Endothelial cell of umbilical vein (primary cell): ENCODE results near the gene HDHD3. TPM values are rescaled to one million over a fixed set of nuclear protein-coding genes. Genes with fewer than 3 reads are reported as not detected.

ENCODE experiments used
- BruUV-seq: library from RNA; stranded (reverse); fragments of 400-500 nt; replicated peaks from 2 replicates; lab custom pipeline; 2021; lab: Mats Ljungman, UMichigan
- CTCF ChIA-PET: fragments of 300-600, 350-600 bp; sonication (Branson Sonifier 250); formaldehyde crosslinking; loops from one replicate; lab custom pipeline; 2021; ENCODE audit warnings: antibody characterized with exemption, inconsistent platforms; lab: Charles Lee
- POLR2A ChIA-PET: fragments of 300-600, 350-600 bp; sonication (Branson Sonifier 250); formaldehyde crosslinking; loops from one replicate; lab custom pipeline; 2021; ENCODE audit warnings: antibody characterized with exemption, inconsistent platforms; lab: Charles Lee
- DNase-seq: peaks from one replicate; pipeline ENCODE4 v3.0.0-alpha.2; 2011; ENCODE audit warnings: low read depth, low spot score
- FAIRE-seq: peaks from 2 replicates; lab custom pipeline; 2011; peaks lifted over from hg19 to GRCh38; lab: Jason Lieb, UNC
- H2AFZ ChIP-seq: 2 replicates; pipeline ENCODE4 v1.6.0; 2012; ENCODE audit warnings: low read depth, low read length, control low read depth, inconsistent platforms
- H3K27ac ChIP-seq: 2 replicates; pipeline ENCODE4 v1.5.1; 2011; ENCODE audit warnings: low read depth, mild to moderate bottlenecking, control low read depth, low read length, moderate library complexity; ENCODE audit not compliant: insufficient read depth
- H3K27me3 ChIP-seq, 2 experiments: 2 replicates each; pipeline versions ENCODE4 v1.6.0 to v1.6.1; 2011; ENCODE audit warnings: low read length in 2 of 2, mixed read lengths in 1 of 2; ENCODE audit not compliant: control insufficient read depth in 2 of 2, insufficient read depth in 2 of 2
- H3K36me3 ChIP-seq, 2 experiments: 2 replicates in 1 of 2; 3 replicates in 1 of 2; pipeline ENCODE4 v1.5.1; 2011; ENCODE audit warnings: low read length in 2 of 2, mild to moderate bottlenecking in 1 of 2, moderate library complexity in 1 of 2; ENCODE audit not compliant: control insufficient read depth in 2 of 2, insufficient read depth in 2 of 2; ENCODE audit errors: extremely low read depth in 1 of 2
- H3K4me1 ChIP-seq: 3 replicates; pipeline ENCODE4 v1.5.1; 2011; ENCODE audit warnings: mild to moderate bottlenecking, low read length; ENCODE audit not compliant: control insufficient read depth, insufficient read depth; ENCODE audit errors: extremely low read depth
- H3K4me2 ChIP-seq: 2 replicates; pipeline ENCODE4 v1.6.1; 2011; ENCODE audit warnings: low read length, control low read depth, mixed read lengths; ENCODE audit not compliant: insufficient read depth
- H3K4me3 ChIP-seq, 3 experiments: fragments of 200-600 bp in 1 of 3; sonication (generic), shearing (Covaris generic) in 1 of 3; replicated peaks in 1 of 3; 2 replicates each; pipeline ENCODE4 v1.5.1; 2011 to 2016; ENCODE audit warnings: control low read depth in 3 of 3, low read length in 3 of 3, mild to moderate bottlenecking in 2 of 3, inconsistent platforms in 1 of 3, low read depth in 1 of 3, moderate library complexity in 1 of 3; ENCODE audit not compliant: insufficient read depth in 1 of 3
- H3K79me2 ChIP-seq: 2 replicates; pipeline ENCODE4 v1.6.0; 2012; ENCODE audit warnings: low read length, inconsistent platforms; ENCODE audit not compliant: control insufficient read depth, insufficient read depth
- H3K9ac ChIP-seq: replicated peaks from 2 replicates; pipeline ENCODE3; 2011; ENCODE audit warnings: low read length, control low read depth; ENCODE audit not compliant: insufficient read depth; ENCODE audit errors: extremely low read depth
- H3K9me1 ChIP-seq: replicated peaks from 3 replicates; pipeline ENCODE4 v1.6.0; 2011; ENCODE audit warnings: mild to moderate bottlenecking, low read length; ENCODE audit not compliant: control insufficient read depth, insufficient read depth; ENCODE audit errors: extremely low read depth
- H3K9me3 ChIP-seq: replicated peaks from 2 replicates; pipeline ENCODE4 v1.5.1; 2012; ENCODE audit warnings: low read length, inconsistent platforms; ENCODE audit not compliant: control insufficient read depth, insufficient read depth
- H4K20me1 ChIP-seq: replicated peaks from 2 replicates; pipeline ENCODE3; 2011; ENCODE audit warnings: mild to moderate bottlenecking, low read length; ENCODE audit not compliant: control insufficient read depth, insufficient read depth; ENCODE audit errors: extremely low read depth
- CTCF ChIP-seq, 2 donors: IDR thresholded peaks; 1 replicate in 1 of 2; 2 replicates in 1 of 2; pipeline ENCODE4 v1.5.1; 2011; ENCODE audit warnings: low read length in 2 of 2, mild to moderate bottlenecking in 2 of 2, moderate library complexity in 2 of 2, control low read depth in 1 of 2, inconsistent platforms in 1 of 2, low read depth in 1 of 2; ENCODE audit not compliant: insufficient read depth in 1 of 2; ENCODE audit errors: extremely low read depth in 1 of 2
- EZH2 ChIP-seq: IDR thresholded peaks from 2 replicates; pipeline ENCODE4 v1.6.1; 2012; ENCODE audit warnings: borderline replicate concordance, low read depth, mild to moderate bottlenecking, moderate library complexity, low read length, inconsistent platforms; ENCODE audit not compliant: severe bottlenecking
- FOS ChIP-seq: IDR thresholded peaks from 2 replicates; pipeline ENCODE4 v1.6.1; 2011; ENCODE audit warnings: mild to moderate bottlenecking, low read length, moderate library complexity, borderline replicate concordance; ENCODE audit not compliant: insufficient read depth
- GATA2 ChIP-seq: IDR thresholded peaks from 2 replicates; pipeline ENCODE4 v1.7.0; 2011; ENCODE audit warnings: low read depth, mild to moderate bottlenecking, moderate library complexity, mixed read lengths, low read length; ENCODE audit not compliant: insufficient read length, insufficient read depth
- JUN ChIP-seq: IDR thresholded peaks from 2 replicates; pipeline ENCODE4 v1.6.1; 2011; ENCODE audit warnings: borderline replicate concordance, low read depth; ENCODE audit not compliant: insufficient read length, insufficient read depth
- MAX ChIP-seq: IDR thresholded peaks from 2 replicates; pipeline ENCODE4 v1.6.1; 2011; ENCODE audit not compliant: insufficient read depth, insufficient read length
- MYC ChIP-seq: IDR thresholded peaks from one replicate; pipeline ENCODE4 v1.6.1; 2011; ENCODE audit warnings: mild to moderate bottlenecking, low read depth, low read length
- POLR2A ChIP-seq: IDR thresholded peaks from 2 replicates; pipeline ENCODE4 v1.6.1; 2012; ENCODE audit warnings: low read depth, mild to moderate bottlenecking, control low read depth, low read length
- POLR2AphosphoS5 ChIP-seq: IDR thresholded peaks from 2 replicates; pipeline ENCODE4 v1.6.1; 2012; ENCODE audit warnings: low read depth, mild to moderate bottlenecking, control low read depth, low read length, moderate library complexity; ENCODE audit not compliant: insufficient read depth
- dilution Hi-C: fragments of 300-500 bp; cut with MboI; formaldehyde crosslinking; loops from one replicate; pipeline ENCODE4 v1.15.0; 2019; ENCODE audit warnings: low sequenced_read_pairs; ENCODE audit not compliant: extremely low pct_ligation_motif_present
- intact Hi-C: fragments of 100-400 bp; cut with micrococcal nuclease; formaldehyde crosslinking; loops from one replicate; pipeline ENCODE4 v1.10.0; 2022
- polyA plus RNA-seq, 4 experiments: library from polyadenylated mRNA; depleted of rRNA in 3 of 4; stranded (reverse) in 3 of 4; unstranded in 1 of 4; fragments of >200 nt; gene quantifications; 2 replicates each; pipeline versions ENCODE4 v1.2.1 to v1.2.3, GENCODE V29; 2011 to 2012; ENCODE audit warnings: missing spikeins in 1 of 4
- total RNA-seq: library from RNA; stranded (reverse); gene quantifications from 2 replicates; pipeline ENCODE4 v1.2.3, GENCODE V29; 2021

Gene HDHD3
- total and polyA plus RNA-seq, 2 donors (not counting 3 experiments of a cell fraction or from before 2014, with no cell fraction given) = 7.6 to 14.1 TPM

DNA sequence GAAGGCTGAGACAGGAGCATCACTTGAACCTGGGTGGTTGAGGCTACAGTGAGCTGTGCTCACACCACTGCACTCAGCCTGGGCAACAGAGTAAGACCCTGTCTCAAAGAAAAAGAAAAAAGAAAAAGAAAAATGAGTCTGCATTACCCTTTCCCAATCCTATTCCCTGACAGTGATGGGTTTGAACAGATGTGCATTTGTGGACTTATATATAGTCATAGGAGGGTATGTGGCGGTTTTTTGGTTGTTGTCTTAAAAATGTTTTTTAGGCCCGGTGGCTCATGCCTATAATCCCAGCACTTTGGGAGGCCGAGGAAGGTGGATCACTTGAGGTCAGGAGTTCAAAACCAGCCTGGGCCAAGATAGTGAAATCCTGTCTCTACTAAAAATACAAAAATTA lies 13.4 kb downstream of the HDHD3 start:
- Histone ChIP-seq H3K9me3 (no peaks in the 10 kb centered on the region), H4K20me1 (no peaks in the 10 kb centered on the region), H3K27ac (no peak overlapping the region), H3K4me2 (no peak overlapping the region), H3K9ac (no peak overlapping the region), H3K4me1 (no peaks in the 10 kb centered on the region), H3K27me3 (peaks cover 4 to 7% of the 10 kb centered on the region in 2 experiments), H3K9me1 (no peaks in the 10 kb centered on the region), H2AFZ (no peak overlapping the region), H3K36me3 (no peaks in the 10 kb centered on the region), H3K4me3 (no peak overlapping the region), H3K79me2 (no peaks in the 10 kb centered on the region)
- dilution Hi-C loops = no loop called here
- ChIA-PET POLR2A (no interaction called here), CTCF (no interaction called here)
- DNase-seq (no peak), FAIRE-seq (no peak)
- BruUV-seq = no TSS peak
- intact Hi-C loops = no loop called here
- TF ChIP-seq POLR2A = no peak
- TF ChIP-seq CTCF (IDR thresholded peaks at IDR 0.05; ENCODE audit: extremely low read depth in 1 of 2, insufficient read depth in 1 of 2, low read depth in 1 of 2, low read length in 2 of 2) = no peak
- no peak for TF ChIP-seq JUN
- TF ChIP-seq GATA2 = no peak
- TF ChIP-seq POLR2AphosphoS5 = no peak
- no peak for TF ChIP-seq MAX
- no peak for TF ChIP-seq EZH2
- TF ChIP-seq MYC = no peak
- no peak for TF ChIP-seq FOS
